CD4-positive, alpha-beta T cell treated with Interferon gamma for 1 hour (primary cell): Measurements from ENCODE around the gene IMP4.

ENCODE experiments used
- DNase-seq: peaks from one replicate; pipeline ENCODE4 v3.0.0-alpha.2; 2020

The IMP4 gene

GRCh38 chr2:130358420-130359350 lies 16.0 kb downstream of the IMP4 start:
- DNase-seq = no peak

GRCh38 chr2:130359466-130359865 lies 16.8 kb downstream of the IMP4 start:
- DNase-seq = no peak

GRCh38 chr2:130363479-130363878 lies 20.8 kb downstream of the IMP4 start:
- no peak for DNase-seq

- DNase-seq = no peak
Observed at GRCh38 chr2:130365075-130365474, 22.4 kb downstream of the IMP4 start.

- DNase-seq = no peak
Observed at GRCh38 chr2:130365963-130366362, 23.3 kb downstream of the IMP4 start.

- DNase-seq = no peak
Observed at GRCh38 chr2:130366720-130367119, 24.0 kb downstream of the IMP4 start.

GRCh38 chr2:130368786-130369185 lies 26.1 kb downstream of the IMP4 start:
- DNase-seq = no peak

- no peak for DNase-seq
Observed at GRCh38 chr2:130369311-130369964, 26.7 kb downstream of the IMP4 start.

- no peak for DNase-seq
Observed at GRCh38 chr2:130369965-130370341, 27.3 kb downstream of the IMP4 start.

- DNase-seq = peak; percentile 50
Observed at GRCh38 chr2:130370490-130370889, 27.8 kb downstream of the IMP4 start.

- no peak for DNase-seq
Observed at GRCh38 chr2:130371723-130372054, 29.0 kb downstream of the IMP4 start.

- peak; percentile 67 for DNase-seq
Observed at GRCh38 chr2:130372055-130372832, 29.5 kb downstream of the IMP4 start.

- DNase-seq = no peak
Observed at GRCh38 chr2:130372833-130373807, 30.4 kb downstream of the IMP4 start.

- no peak for DNase-seq
Observed at GRCh38 chr2:130373808-130374365, 31.2 kb downstream of the IMP4 start.

GRCh38 chr2:130374587-130375290 lies 32.0 kb downstream of the IMP4 start:
- no peak for DNase-seq

GRCh38 chr2:130375291-130376266 lies 32.9 kb downstream of the IMP4 start:
- no peak for DNase-seq

GRCh38 chr2:130376433-130377293 lies 34.0 kb downstream of the IMP4 start:
- no peak for DNase-seq

- no peak for DNase-seq
Observed at GRCh38 chr2:130377491-130377890, 34.8 kb downstream of the IMP4 start.
